HG03097 (cell line): ENCODE measurements around the gene METTL13.
"Not testable (repeated sequence)": the region's sequence is repeated elsewhere in the genome, so short reads cannot be mapped to it uniquely, and the experiment has no call there.

Experiments used
- ATAC-seq: cut with Tn5 transposase; IDR thresholded peaks from one replicate; pipeline ENCODE4 v1.9.1; 2021; ENCODE audit not compliant: unreplicated experiment, low FRiP score

Gene METTL13

DNA sequence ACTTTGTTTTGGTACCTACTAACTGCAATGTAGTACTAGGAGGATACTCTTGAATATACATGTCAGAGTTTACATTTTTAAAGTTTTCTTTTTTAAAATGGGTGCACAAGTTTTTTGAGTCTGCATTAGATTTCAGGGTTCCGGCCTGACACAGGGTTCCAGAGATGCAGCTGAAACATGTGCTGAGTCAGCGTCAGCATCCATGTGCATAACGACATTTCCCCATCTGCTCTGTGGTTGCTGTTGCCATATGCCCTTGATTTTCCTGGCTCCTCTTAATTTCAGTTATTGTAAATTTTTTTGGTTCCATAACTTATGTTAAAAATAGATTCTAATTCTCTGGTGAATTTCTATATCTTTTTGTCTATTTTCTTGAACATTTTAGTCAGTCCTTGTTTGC lies 12.3 kb upstream of the METTL13 start:
- no peak for ATAC-seq

DNA sequence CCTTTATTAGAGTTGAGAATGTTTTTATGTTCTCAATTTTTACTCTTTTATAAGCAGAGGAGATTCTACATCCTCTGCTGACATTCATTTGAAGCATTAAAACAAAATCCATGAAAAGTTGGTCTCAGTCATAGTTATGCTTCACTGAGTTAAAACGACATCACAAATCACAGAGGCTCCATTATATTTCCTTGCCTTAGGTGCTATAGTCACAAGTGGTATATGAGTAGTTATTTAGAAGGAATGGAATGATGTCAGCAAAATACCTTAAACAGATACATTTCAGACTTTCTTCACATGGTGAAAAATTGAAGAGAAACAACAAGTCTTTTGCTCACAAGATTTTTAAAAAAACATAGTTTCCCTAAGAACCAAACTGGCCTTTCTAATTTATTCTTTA lies 11.7 kb upstream of the METTL13 start:
- no peak for ATAC-seq

- ATAC-seq = no peak
These were observed 9.1 kb upstream of the METTL13 start for GRCh38 chr1:171772312-171772711.

DNA sequence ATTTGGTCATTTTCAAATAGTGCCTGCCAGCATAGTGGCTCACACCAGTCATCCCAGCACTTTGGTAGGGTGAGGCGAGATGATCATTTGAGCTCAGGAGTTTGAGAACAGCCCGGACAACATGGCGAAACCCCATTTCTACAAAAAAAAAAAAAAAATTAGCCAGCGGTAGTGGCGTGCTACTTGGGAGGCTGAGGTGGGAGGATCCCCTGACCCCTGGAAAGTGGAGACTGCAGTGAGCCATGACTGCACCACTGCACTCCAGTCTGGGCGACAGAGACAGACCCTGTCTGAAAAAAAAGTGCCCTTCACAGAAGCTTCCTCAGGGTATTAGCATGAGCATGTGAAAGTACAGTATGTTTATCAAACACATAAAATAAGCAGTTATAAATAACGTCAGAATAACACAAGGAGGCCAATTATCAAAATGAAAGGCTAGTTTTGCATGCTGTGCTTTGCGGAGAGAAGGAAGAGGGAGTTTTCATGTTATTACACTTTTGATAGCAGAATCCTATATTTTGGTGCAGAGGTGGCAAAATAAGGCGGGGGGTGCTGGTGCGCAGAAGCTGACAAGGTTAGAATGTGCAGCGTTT lies 781 bp upstream of the METTL13 start:
- no peak for ATAC-seq

DNA sequence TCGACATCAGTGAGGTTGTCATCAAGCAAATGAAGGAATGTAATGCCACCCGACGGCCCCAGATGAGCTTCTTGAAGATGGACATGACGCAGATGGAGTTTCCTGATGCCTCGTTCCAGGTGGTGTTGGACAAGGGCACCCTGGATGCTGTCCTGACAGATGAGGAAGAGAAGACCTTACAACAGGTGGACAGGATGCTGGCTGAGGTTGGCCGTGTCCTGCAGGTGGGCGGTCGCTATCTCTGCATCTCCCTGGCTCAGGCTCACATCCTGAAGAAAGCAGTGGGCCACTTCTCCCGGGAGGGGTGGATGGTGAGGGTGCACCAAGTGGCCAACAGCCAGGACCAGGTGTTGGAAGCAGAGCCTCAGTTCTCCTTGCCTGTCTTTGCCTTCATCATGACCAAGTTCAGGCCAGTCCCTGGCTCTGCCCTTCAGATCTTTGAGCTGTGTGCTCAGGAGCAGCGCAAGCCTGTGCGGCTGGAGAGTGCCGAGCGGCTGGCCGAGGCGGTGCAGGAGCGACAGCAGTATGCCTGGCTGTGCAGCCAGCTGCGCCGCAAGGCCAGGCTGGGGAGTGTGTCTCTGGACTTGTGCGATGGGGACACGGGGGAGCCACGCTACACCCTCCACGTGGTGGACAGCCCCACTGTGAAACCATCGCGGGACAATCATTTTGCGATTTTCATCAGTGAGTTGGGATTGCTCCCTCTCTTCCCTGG lies 2.5 kb downstream of the METTL13 start:
- no peak for ATAC-seq

DNA sequence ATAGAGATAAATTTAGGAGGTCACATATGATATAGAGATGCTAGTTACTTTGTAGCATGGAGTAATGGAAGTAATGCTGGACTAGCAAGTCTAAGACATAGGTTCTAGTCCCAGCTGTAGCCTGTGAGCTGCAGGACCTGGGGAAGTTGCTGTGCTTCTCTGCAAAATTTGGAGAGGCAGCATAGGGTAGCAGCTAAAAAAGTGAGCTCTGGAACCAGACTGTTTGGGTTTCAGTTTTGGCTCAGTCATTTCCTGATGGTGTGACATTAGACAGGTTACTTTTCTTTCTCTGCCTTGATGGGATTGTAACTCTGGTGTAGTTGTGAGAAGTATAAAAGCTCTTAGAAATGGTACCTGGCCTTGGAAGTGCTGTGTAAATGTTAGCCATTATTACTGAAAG lies 3.3 kb downstream of the METTL13 start:
- ATAC-seq = no peak

DNA sequence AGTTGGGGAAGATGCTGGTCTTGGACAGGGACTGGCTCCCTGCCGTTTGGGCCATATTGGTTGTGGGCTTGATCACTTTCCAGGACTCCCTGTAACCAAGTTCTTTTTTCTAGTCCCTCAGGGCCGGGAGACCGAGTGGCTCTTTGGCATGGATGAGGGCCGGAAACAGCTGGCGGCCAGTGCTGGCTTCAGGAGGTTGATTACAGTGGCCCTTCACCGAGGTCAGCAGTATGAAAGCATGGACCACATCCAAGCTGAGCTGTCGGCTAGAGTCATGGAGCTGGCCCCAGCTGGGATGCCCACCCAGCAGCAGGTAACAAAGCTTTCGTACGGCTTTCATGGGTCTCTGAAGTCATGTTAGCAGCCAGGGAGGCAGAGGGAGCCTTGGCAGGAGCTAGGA lies 4.3 kb downstream of the METTL13 start:
- ATAC-seq = no peak

DNA sequence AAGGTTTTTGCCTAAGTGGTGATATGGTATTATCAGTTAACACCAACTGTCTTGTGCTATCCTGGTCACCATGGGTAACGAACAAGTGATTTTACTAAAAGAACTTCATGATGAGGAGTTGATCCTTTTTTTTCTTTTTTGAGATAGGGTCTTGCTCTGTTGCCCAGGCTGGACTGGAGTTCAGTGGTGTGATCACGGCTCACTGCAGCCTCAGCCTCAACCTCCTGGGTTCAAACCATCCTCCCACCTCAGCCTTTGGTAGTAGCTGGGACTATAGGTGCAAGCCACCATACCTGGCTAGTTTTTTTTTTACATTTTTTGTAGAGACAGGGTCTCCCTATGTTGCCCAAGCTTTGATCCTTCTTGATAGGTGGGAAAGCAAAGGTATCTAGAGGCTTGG lies 5.1 kb downstream of the METTL13 start:
- ATAC-seq = no peak

DNA sequence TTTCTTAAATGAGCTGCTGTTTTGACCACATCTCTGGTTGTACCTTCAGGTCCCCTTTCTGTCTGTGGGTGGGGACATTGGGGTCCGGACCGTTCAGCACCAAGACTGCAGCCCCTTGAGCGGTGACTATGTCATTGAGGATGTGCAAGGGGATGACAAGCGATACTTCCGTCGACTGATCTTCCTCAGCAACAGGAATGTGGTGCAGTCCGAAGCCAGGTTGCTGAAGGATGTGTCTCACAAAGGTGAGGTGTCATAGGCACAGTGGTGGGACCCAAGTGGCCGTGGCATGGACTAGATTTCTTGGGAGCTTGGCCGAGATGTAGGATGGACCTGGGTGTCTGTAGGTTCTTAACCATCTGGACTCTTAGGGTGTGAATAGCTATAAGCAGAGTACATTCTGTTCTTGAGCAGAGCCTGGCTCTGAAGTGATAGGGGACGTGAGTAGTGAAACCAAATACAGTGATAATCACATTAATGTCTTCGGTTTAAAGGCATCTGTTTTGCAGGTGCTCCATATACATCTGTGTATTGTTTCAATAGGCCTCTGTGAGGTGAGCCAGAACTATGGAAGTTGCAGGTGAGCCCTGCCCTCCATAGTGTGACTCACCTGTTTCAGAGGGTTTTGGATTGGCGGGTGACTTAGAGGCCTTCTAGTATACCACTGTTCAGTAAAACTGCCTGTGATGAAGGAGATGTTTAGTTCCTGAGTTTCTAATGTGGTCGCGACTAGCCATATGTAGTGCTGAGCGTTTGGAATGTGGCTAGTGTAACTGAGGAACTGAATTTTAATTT lies 6.4 kb downstream of the METTL13 start:
- no peak for ATAC-seq

DNA sequence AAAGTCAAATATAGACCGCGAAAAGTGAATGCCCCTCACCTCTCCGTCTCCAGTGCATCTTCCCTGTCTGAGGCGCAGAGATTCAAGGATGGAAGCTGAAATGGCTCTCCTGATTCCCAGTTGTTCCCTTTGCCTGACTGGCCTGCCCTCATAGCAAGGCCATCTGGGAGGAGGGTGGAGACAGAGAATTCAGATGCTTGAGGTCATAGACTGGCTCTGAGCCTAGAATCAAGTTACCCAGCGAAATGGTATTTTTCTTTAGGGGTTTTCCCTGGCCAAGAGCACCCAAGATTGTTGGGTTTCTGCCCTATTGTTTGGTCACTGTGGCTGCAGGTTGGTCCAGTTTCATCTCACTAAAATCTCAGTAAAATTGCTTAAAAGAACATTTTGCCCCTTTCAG lies 7.2 kb downstream of the METTL13 start:
- no peak for ATAC-seq

GRCh38 chr1:171790318-171790717 lies 8.9 kb downstream of the METTL13 start:
- ATAC-seq = no peak

- no peak for ATAC-seq
These were observed 11.4 kb downstream of the METTL13 start for GRCh38 chr1:171792656-171793369.

DNA sequence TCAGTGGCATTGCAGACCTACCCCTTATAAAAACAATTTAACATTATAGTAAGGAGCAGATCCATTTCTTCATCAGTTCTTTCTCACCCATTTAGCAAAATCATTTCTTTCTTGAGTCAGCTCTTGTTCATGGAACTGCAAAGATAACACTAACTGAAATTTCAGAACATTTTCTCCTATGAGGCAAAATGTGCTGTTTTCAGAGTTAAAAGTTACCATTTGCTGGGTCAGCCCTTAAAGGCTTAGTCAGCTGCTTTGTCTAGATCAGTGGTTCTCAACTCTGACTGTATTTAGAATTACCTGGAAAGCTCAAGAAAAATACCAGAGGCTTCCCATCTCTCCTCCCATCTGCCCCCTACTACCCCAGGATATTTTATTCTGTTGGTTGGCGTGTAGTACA lies 12.2 kb downstream of the METTL13 start:
- ATAC-seq = no peak

DNA sequence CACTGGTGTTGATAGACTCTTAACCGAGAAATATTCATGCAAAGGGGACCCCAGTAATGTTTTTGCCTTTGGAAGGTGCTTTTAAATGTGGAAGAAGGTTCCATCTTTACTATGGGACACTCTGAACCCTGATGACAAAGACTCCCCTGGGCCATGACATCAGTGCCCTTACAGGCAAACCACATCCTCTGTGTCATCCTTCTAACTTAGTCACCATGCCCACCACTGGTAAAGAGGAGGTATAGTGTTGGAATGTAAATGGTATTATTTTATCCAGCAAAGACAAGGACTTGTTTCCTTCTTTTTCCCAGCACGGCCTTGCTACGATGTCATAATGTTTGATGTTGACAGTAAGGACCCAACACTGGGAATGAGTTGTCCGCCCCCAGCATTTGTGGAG lies 12.6 kb downstream of the METTL13 start:
- no peak for ATAC-seq

GRCh38 chr1:171796592-171796991 lies 15.1 kb downstream of the METTL13 start:
- no peak for ATAC-seq

DNA sequence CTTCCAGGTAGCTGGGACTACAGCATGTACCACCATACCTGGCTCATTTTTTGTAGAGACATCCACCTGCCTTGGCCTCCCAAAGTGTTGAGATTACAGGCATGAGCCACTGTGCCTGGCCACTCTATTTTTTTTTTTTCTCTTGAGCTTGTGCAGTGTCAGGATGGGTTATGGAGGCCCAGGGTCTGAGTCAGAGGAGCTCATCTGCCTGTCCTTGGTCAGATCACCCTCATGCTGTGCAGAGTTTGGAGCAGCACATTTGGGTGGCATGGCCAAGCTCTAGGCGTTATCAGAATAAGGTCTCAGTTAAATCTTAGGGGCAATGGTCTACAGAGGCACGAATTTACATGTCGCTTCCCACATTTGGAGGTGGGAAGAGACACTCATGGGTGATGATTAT lies 16.9 kb downstream of the METTL13 start:
- ATAC-seq = no peak

GRCh38 chr1:171798765-171799164 lies 17.3 kb downstream of the METTL13 start:
- no peak for ATAC-seq

DNA sequence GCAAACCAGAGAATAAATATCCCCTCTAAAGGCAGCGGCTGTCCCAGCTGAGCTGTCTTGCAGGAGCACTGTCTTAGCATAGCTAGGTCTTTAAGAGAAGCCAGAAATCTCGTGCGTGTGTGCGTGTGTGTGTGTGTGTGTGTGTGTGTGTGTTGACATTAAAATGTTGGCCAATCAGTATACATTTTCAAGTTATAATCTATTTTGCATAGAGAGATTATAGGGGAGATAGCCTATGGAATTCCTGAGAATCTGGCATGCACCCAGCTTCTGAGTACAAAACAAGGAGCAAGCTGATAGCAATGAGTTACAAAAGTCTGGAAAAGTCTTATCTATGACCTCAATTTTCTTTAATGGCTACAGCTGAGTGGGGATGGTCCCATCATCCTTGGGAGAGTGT lies 17.7 kb downstream of the METTL13 start:
- ATAC-seq = no peak

GRCh38 chr1:171799698-171800097 lies 18.2 kb downstream of the METTL13 start:
- ATAC-seq = not testable (repeated sequence)

DNA sequence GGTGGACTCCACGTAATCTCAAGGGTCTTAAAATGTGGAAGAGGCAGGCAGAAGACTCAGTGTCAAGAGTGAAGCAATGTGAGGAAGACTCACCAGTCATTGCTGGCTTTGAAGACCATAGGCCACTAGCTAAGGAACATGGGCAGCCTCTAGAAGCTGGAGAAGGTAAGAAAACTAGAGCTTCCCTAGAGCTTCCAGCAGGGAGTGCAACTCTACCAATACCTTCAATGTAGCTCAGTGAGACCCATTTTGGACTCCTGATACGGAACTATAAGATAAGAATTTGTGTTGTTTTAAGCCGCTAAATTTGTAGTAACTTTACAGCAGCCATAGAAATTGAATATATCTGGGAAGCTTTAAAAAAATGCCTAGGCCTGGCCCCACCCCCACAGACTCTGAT lies 18.9 kb downstream of the METTL13 start:
- no peak for ATAC-seq

- ATAC-seq = no peak
These were observed 19.4 kb downstream of the METTL13 start for GRCh38 chr1:171800851-171801250.
